KBM-7 (cell line): ENCODE results near the gene PRKCE.
A peak's percentile ranks its signal among the peaks of the same experiment; 100 is the strongest.

Experiments used
- DNase-seq: peaks from one replicate; pipeline ENCODE4 v3.0.0-alpha.2; 2015
- in situ Hi-C: fragments of 300-500 bp; cut with MboI; formaldehyde crosslinking; loops from 2 replicates; pipeline ENCODE4 v1.14.3; 2020; ENCODE audit warnings: low sequenced_read_pairs, low pct_unique_long_range_greater_than_20kb, mixed read lengths

The PRKCE gene

GRCh38 chr2:45651415-45652089 is at the start of gene PRKCE:
Gene PRKCE (plus strand): TSS chr2:45651675.
- DNase-seq: peak; percentile 49
- in situ Hi-C loops: no loop called here

GRCh38 chr2:45602624-45603023 is 48.9 kb upstream of the PRKCE start:
- in situ Hi-C loops: no loop called here
- no peak for DNase-seq

- no peak for DNase-seq
- in situ Hi-C loops: no loop called here
Measured at GRCh38 chr2:45605116-45605515, 46.4 kb upstream of the PRKCE start.

GRCh38 chr2:45606796-45607195 is 44.7 kb upstream of the PRKCE start:
- DNase-seq: no peak
- in situ Hi-C loops: no loop called here

GRCh38 chr2:45607701-45608100 is 43.8 kb upstream of the PRKCE start:
- peak; percentile 40 for DNase-seq

GRCh38 chr2:45610281-45611019 is 41.0 kb upstream of the PRKCE start:
- in situ Hi-C loops: no loop called here
- peak; percentile 79 for DNase-seq

More at GRCh38 chr2:45607701-45608100, 43.8 kb upstream of the PRKCE start:
- in situ Hi-C loops: no loop called here

GRCh38 chr2:45611020-45611859 is 40.2 kb upstream of the PRKCE start, which contains the start of gene SRBD1:
Gene SRBD1 (minus strand): TSS chr2:45611267. CDS start chr2:45605441, 5,826 bp downstream.
- in situ Hi-C loops: no loop called here

GRCh38 chr2:45612285-45612684 is 39.2 kb upstream of the PRKCE start:
- in situ Hi-C loops: no loop called here
- no peak for DNase-seq

More at GRCh38 chr2:45611020-45611859, 40.2 kb upstream of the PRKCE start, which contains the start of gene SRBD1:
- peak; percentile 95 for DNase-seq

- in situ Hi-C loops: no loop called here
- DNase-seq: no peak
Measured at GRCh38 chr2:45612731-45613130, 38.7 kb upstream of the PRKCE start.

GRCh38 chr2:45614330-45614729 is 37.1 kb upstream of the PRKCE start:
- DNase-seq: no peak

GRCh38 chr2:45614871-45615415 is 36.5 kb upstream of the PRKCE start:
- in situ Hi-C loops: no loop called here
- no peak for DNase-seq

More at GRCh38 chr2:45614330-45614729, 37.1 kb upstream of the PRKCE start:
- in situ Hi-C loops: no loop called here

GRCh38 chr2:45616658-45617411 is 34.6 kb upstream of the PRKCE start:
- no peak for DNase-seq
- in situ Hi-C loops: no loop called here

GRCh38 chr2:45617496-45617895 is 34.0 kb upstream of the PRKCE start:
- DNase-seq: no peak
- in situ Hi-C loops: no loop called here

- in situ Hi-C loops: no loop called here
- no peak for DNase-seq
Measured at GRCh38 chr2:45622336-45623075, 29.0 kb upstream of the PRKCE start.

GRCh38 chr2:45623098-45623497 is 28.4 kb upstream of the PRKCE start:
- no peak for DNase-seq
- in situ Hi-C loops: no loop called here

- in situ Hi-C loops: loop anchor here (25.0 kb wide), 1 partner anchor 311 kb away; no protein-coding TSS in a partner anchor
- no peak for DNase-seq
Measured at GRCh38 chr2:45625824-45626223, 25.7 kb upstream of the PRKCE start.

GRCh38 chr2:45626387-45627221 is 24.9 kb upstream of the PRKCE start:
- in situ Hi-C loops: loop anchor here (25.0 kb wide), 1 partner anchor 311 kb away; no protein-coding TSS in a partner anchor
- no peak for DNase-seq
